ENCODE results near the gene GFRA1. TPM values are rescaled to one million over a fixed set of nuclear protein-coding genes. Genes with fewer than 3 reads are reported as not detected.

Gene GFRA1
- total RNA-seq, 1 donor from 2014 or later = 14.0 TPM

- Histone ChIP-seq H3K9me3 (ENCODE audit: low read depth) (no peaks in the 10 kb centered on the region), H2AFZ (replicated peaks) (no peak overlapping the region), H3K9ac (no peak overlapping the region), H4K20me1 (ENCODE audit: low read depth) (no peaks in the 10 kb centered on the region), H3F3A (ENCODE audit: low read depth) (no peaks in the 10 kb centered on the region), H3K79me2 (ENCODE audit: low read depth) (no peaks in the 10 kb centered on the region), H3K4me2 (no peak overlapping the region), H3K36me3 (no peaks in the 10 kb centered on the region), H3K4me1 (no peaks in the 10 kb centered on the region), H3K4me3 (no peak overlapping the region), H3K27ac (no peak overlapping the region), H3K27me3 (no peaks in the 10 kb centered on the region)
- Mint-ChIP-seq H3K4me1 (peaks cover 19% of the 10 kb centered on the region), H3K27me3 (ENCODE audit: insufficient read depth, low read depth) (peaks cover 11% of the 10 kb centered on the region), H3K4me3 (no peak overlapping the region), H3K9me3 (no peaks in the 10 kb centered on the region), H3K36me3 (no peaks in the 10 kb centered on the region), H3K27ac (peak overlapping the region; percentile 37)
- no peak for DNase-seq (ENCODE audit: low spot score)
- TF ChIP-seq EZH2 (IDR thresholded peaks at IDR 0.05) = no peak
- TF ChIP-seq EZH2phosphoT487 (IDR thresholded peaks at IDR 0.05) = no peak
- TF ChIP-seq CTCF (IDR thresholded peaks at IDR 0.05) = no peak
These were observed 161.4 kb downstream of the GFRA1 start for GRCh38 chr10:116111483-116112095.

GRCh38 chr10:116110736-116111135 is 162.3 kb downstream of the GFRA1 start:
- Mint-ChIP-seq H3K27me3 (ENCODE audit: insufficient read depth, low read depth) (peaks cover 11% of the 10 kb centered on the region), H3K4me3 (no peak overlapping the region), H3K27ac (no peak overlapping the region), H3K4me1 (peaks cover 19% of the 10 kb centered on the region), H3K36me3 (no peaks in the 10 kb centered on the region), H3K9me3 (no peaks in the 10 kb centered on the region)
- H3K79me2 ChIP-seq (ENCODE audit: low read depth) = no peaks in the 10 kb centered on the region
- no peaks in the 10 kb centered on the region for H3K27me3 ChIP-seq
- no peak overlapping the region for H3K4me3 ChIP-seq
- no peaks in the 10 kb centered on the region for H3F3A ChIP-seq (ENCODE audit: low read depth)
- no peak overlapping the region for H3K4me2 ChIP-seq
- no peak overlapping the region for H3K27ac ChIP-seq
- no peaks in the 10 kb centered on the region for H3K4me1 ChIP-seq
- H3K9me3 ChIP-seq (ENCODE audit: low read depth) = no peaks in the 10 kb centered on the region
- no peak for DNase-seq (ENCODE audit: low spot score)
- H3K36me3 ChIP-seq = no peaks in the 10 kb centered on the region
- TF ChIP-seq EZH2 (IDR thresholded peaks at IDR 0.05) (no peak), EZH2phosphoT487 (IDR thresholded peaks at IDR 0.05) (no peak), CTCF (IDR thresholded peaks at IDR 0.05) (no peak)
- H3K9ac ChIP-seq = no peak overlapping the region
- H2AFZ ChIP-seq (replicated peaks) = no peak overlapping the region
- H4K20me1 ChIP-seq (ENCODE audit: low read depth) = no peaks in the 10 kb centered on the region

- H3K4me2 ChIP-seq = no peak overlapping the region
- Mint-ChIP-seq H3K4me3 (no peak overlapping the region), H3K27ac (no peak overlapping the region), H3K36me3 (no peaks in the 10 kb centered on the region), H3K9me3 (no peaks in the 10 kb centered on the region), H3K4me1 (peaks cover 17% of the 10 kb centered on the region), H3K27me3 (ENCODE audit: insufficient read depth, low read depth) (peaks cover 11% of the 10 kb centered on the region)
- no peaks in the 10 kb centered on the region for H3K79me2 ChIP-seq (ENCODE audit: low read depth)
- no peaks in the 10 kb centered on the region for H3K9me3 ChIP-seq (ENCODE audit: low read depth)
- no peak overlapping the region for H2AFZ ChIP-seq (replicated peaks)
- no peaks in the 10 kb centered on the region for H4K20me1 ChIP-seq (ENCODE audit: low read depth)
- H3K9ac ChIP-seq = no peak overlapping the region
- no peaks in the 10 kb centered on the region for H3F3A ChIP-seq (ENCODE audit: low read depth)
- no peak for DNase-seq (ENCODE audit: low spot score)
- no peaks in the 10 kb centered on the region for H3K36me3 ChIP-seq
- TF ChIP-seq EZH2 (IDR thresholded peaks at IDR 0.05) (no peak), EZH2phosphoT487 (IDR thresholded peaks at IDR 0.05) (no peak), CTCF (IDR thresholded peaks at IDR 0.05) (no peak)
- H3K4me3 ChIP-seq = no peak overlapping the region
- no peak overlapping the region for H3K27ac ChIP-seq
- H3K27me3 ChIP-seq = no peaks in the 10 kb centered on the region
- H3K4me1 ChIP-seq = no peaks in the 10 kb centered on the region
These were observed 163.1 kb downstream of the GFRA1 start for GRCh38 chr10:116109881-116110280.
